Uterus (tissue), 4 donors: Measurements from ENCODE around the gene FAM3C. TPM values are rescaled to one million over a fixed set of nuclear protein-coding genes. Genes with fewer than 3 reads are reported as not detected.

Experiments used
- DNase-seq, 2 donors: peaks; one replicate each; pipeline ENCODE4 v3.0.0-alpha.2; 2019 to 2020
- H3K27ac ChIP-seq, 2 donors: fragments of 200-600 bp; sonication (generic); 1 replicate in 1 of 2; 2 replicates in 1 of 2; pipeline ENCODE4 v1.5.1; 2016 to 2018
- H3K27me3 ChIP-seq, 2 donors: fragments of 200-600 bp; sonication (generic); one replicate each; pipeline ENCODE4 v1.5.1; 2018 to 2019; ENCODE audit warnings: control low read depth in 1 of 2
- H3K36me3 ChIP-seq, 2 donors: fragments of 200-600 bp; sonication (generic); one replicate each; pipeline ENCODE4 v1.5.1; 2019; ENCODE audit warnings: control low read depth in 1 of 2
- H3K4me1 ChIP-seq, 2 donors: fragments of 200-600 bp; sonication (generic); one replicate each; pipeline ENCODE4 v1.5.1; 2018 to 2019; ENCODE audit warnings: control low read depth in 1 of 2
- H3K4me3 ChIP-seq, 2 donors: fragments of 200-600 bp; sonication (generic); 1 replicate in 1 of 2; 2 replicates in 1 of 2; pipeline ENCODE4 v1.5.1; 2018 to 2019; ENCODE audit warnings: mild to moderate bottlenecking in 1 of 2
- H3K9me3 ChIP-seq, 2 donors: fragments of 200-600 bp; sonication (generic); one replicate each; pipeline ENCODE4 v1.5.1; 2019; ENCODE audit warnings: control low read depth in 1 of 2
- CTCF ChIP-seq, 4 experiments: fragments of 200-600 bp in 2 of 4; fragments of 450-650 bp in 2 of 4; sonication (generic) in 2 of 4; IDR thresholded peaks; one replicate each; pipeline ENCODE4 v1.5.1; 2016 to 2019; ENCODE audit warnings: antibody characterized with exemption in 4 of 4, mild to moderate bottlenecking in 2 of 4, moderate library complexity in 1 of 4
- POLR2A ChIP-seq, 2 donors: fragments of 450-650 bp; IDR thresholded peaks; one replicate each; pipeline ENCODE4 v1.6.1; 2016; ENCODE audit warnings: antibody characterized with exemption in 2 of 2, mild to moderate bottlenecking in 1 of 2, moderate library complexity in 1 of 2
- intact Hi-C: fragments of 100-400 bp; cut with DNase I; formaldehyde crosslinking; loops from one replicate; pipeline ENCODE4 v1.15.1; 2023; ENCODE audit warnings: low total_unique reads
- total RNA-seq, 4 donors: library from RNA; depleted of rRNA in 3 of 4; stranded (reverse); fragments of >200 nt in 3 of 4; gene quantifications; one replicate each; pipeline versions ENCODE4 v1.1.0 to v1.2.4, GENCODE V29; 2014 to 2023
- donor health status: DM: yes; HTN: yes; CAD: no.

Gene FAM3C
- total RNA-seq, 4 donors from 2014 or later: 36.1 to 104 (median 65.8) TPM

GRCh38 chr7:121355574-121355973, 40.5 kb downstream of the FAM3C start:
- H3K4me1 ChIP-seq: no peaks in the 10 kb centered on the region
- intact Hi-C loops: no loop called here
- H3K27ac ChIP-seq: no peak overlapping the region
- no peaks in the 10 kb centered on the region for H3K27me3 ChIP-seq
- H3K36me3 ChIP-seq: no peaks in the 10 kb centered on the region
- H3K4me3 ChIP-seq: no peak overlapping the region
- H3K9me3 ChIP-seq: no peaks in the 10 kb centered on the region
- DNase-seq: no peak
- TF ChIP-seq CTCF (IDR thresholded peaks at IDR 0.05): no peak
- TF ChIP-seq POLR2A (IDR thresholded peaks at IDR 0.05): no peak

- no peaks in the 10 kb centered on the region for H3K9me3 ChIP-seq
- H3K36me3 ChIP-seq: no peaks in the 10 kb centered on the region
- H3K4me1 ChIP-seq: no peaks in the 10 kb centered on the region
- TF ChIP-seq CTCF (IDR thresholded peaks at IDR 0.05) (no peak), POLR2A (IDR thresholded peaks at IDR 0.05) (no peak)
- H3K27me3 ChIP-seq: no peaks in the 10 kb centered on the region
- DNase-seq: no peak
- no peak overlapping the region for H3K27ac ChIP-seq
- H3K4me3 ChIP-seq: no peak overlapping the region
- intact Hi-C loops: no loop called here
These were observed 43.8 kb downstream of the FAM3C start for GRCh38 chr7:121352323-121352722.

DNA sequence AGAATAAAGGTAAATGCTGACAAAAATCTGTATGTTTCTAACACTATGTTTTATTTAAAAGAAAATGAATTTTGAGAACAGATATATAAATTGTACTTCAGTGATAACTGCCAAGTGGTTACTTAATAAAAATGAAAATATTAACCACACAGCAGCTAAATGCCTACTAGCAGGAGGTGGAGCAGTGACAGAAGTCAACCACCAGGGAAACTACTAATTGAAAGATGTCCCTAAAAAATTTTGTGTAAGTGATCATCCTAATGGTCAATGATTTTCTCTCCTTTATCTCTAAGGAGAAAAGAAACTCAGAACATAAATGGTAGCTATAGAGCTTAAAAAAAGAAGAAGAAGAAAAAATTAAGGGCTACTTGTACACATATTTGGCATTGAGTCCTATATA, 44.4 kb downstream of the FAM3C start:
- no peaks in the 10 kb centered on the region for H3K4me1 ChIP-seq
- no peaks in the 10 kb centered on the region for H3K27me3 ChIP-seq
- H3K36me3 ChIP-seq: no peaks in the 10 kb centered on the region
- H3K9me3 ChIP-seq: no peaks in the 10 kb centered on the region
- intact Hi-C loops: no loop called here
- TF ChIP-seq CTCF (IDR thresholded peaks at IDR 0.05) (no peak), POLR2A (IDR thresholded peaks at IDR 0.05) (no peak)
- H3K27ac ChIP-seq: no peak overlapping the region
- no peak for DNase-seq
- no peak overlapping the region for H3K4me3 ChIP-seq

GRCh38 chr7:121344497-121344896, 51.6 kb downstream of the FAM3C start:
- H3K9me3 ChIP-seq: no peaks in the 10 kb centered on the region
- no peak overlapping the region for H3K27ac ChIP-seq
- no peak for TF ChIP-seq CTCF (IDR thresholded peaks at IDR 0.05)
- TF ChIP-seq POLR2A (IDR thresholded peaks at IDR 0.05): no peak
- DNase-seq: no peak
- no peaks in the 10 kb centered on the region for H3K36me3 ChIP-seq
- H3K4me3 ChIP-seq: no peak overlapping the region
- intact Hi-C loops: loop anchor here (10.0 kb wide), 1 partner anchor 910 kb away; no protein-coding TSS in a partner anchor
- no peaks in the 10 kb centered on the region for H3K27me3 ChIP-seq
- no peaks in the 10 kb centered on the region for H3K4me1 ChIP-seq

- Histone ChIP-seq H3K27me3 (no peaks in the 10 kb centered on the region), H3K4me1 (no peaks in the 10 kb centered on the region), H3K9me3 (no peaks in the 10 kb centered on the region), H3K27ac (no peak overlapping the region), H3K36me3 (no peaks in the 10 kb centered on the region), H3K4me3 (no peak overlapping the region)
- intact Hi-C loops: loop anchor here (10.0 kb wide), 1 partner anchor 909 kb away; no protein-coding TSS in a partner anchor
- TF ChIP-seq CTCF (IDR thresholded peaks at IDR 0.05) (no peak), POLR2A (IDR thresholded peaks at IDR 0.05) (no peak)
- no peak for DNase-seq
These were observed 52.0 kb downstream of the FAM3C start for GRCh38 chr7:121344093-121344492.
